ENCODE data around the gene PRDM16. TPM values are rescaled to one million over a fixed set of nuclear protein-coding genes. Genes with fewer than 3 reads are reported as not detected.

PRDM16 gene
- total RNA-seq, 1 experiment from 2014 or later, result 0.17 TPM

GRCh38 chr1:3139871-3140361 is 70.9 kb downstream of the PRDM16 start:
- H3K23me2 ChIP-seq (ENCODE audit: insufficient read length, low read depth, low read length, poor library complexity, severe bottlenecking), result no peaks in the 10 kb centered on the region
- DNase-seq, result no peak
- no peak overlapping the region for H2AFZ ChIP-seq (ENCODE audit: low read length)
- no peaks in the 10 kb centered on the region for H3K79me1 ChIP-seq (ENCODE audit: insufficient read depth, low read depth, low read length, poor library complexity, severe bottlenecking)
- H3K4me2 ChIP-seq (ENCODE audit: insufficient read depth, insufficient read length, low read length), result no peak overlapping the region
- H3K56ac ChIP-seq (ENCODE audit: insufficient read length, low read depth, low read length), result no peak overlapping the region
- WGBS (ENCODE audit: extremely low coverage, insufficient read length, low lambda C conversion rate), result no CpG with 5 or more reads among the region's 26 CpGs
- H3K27me3 ChIP-seq (ENCODE audit: insufficient read depth, low read length), result no peaks in the 10 kb centered on the region
- H3T11ph ChIP-seq (ENCODE audit: low read length), result no peak overlapping the region
- Mint-ChIP-seq H3K9me3 (no peaks in the 10 kb centered on the region; a peak in 1 of 5 replicates), H3K36me3 (ENCODE audit: insufficient read depth in 1 of 3, low read depth in 3 of 3) (no peaks in the 10 kb centered on the region), H3K27me3 (ENCODE audit: low read depth) (peaks cover 1% of the 10 kb centered on the region; the same call in 1 of the 2 replicates), H3K4me3 (no peak overlapping the region), H3K27ac (no peak overlapping the region), H3K4me1 (peaks cover 0 to 7% of the 10 kb centered on the region in 2 experiments; a peak in 3 of 4 replicates)
- TF ChIP-seq CTCF (conservative IDR thresholded peaks at IDR 0.05), result no peak
- H3K4me1 ChIP-seq (ENCODE audit: insufficient read depth, low read length), result no peaks in the 10 kb centered on the region
- H2BK5ac ChIP-seq (ENCODE audit: insufficient read length, low read length), result no peak overlapping the region
- no peak overlapping the region for H3K23ac ChIP-seq (ENCODE audit: insufficient read length, low read depth, low read length)
- no peak overlapping the region for H3K9ac ChIP-seq (ENCODE audit: extremely low read depth, insufficient read length, low read length)
- H2BK120ac ChIP-seq (ENCODE audit: low read depth, low read length, poor library complexity, severe bottlenecking), result no peak overlapping the region
- no peak overlapping the region for H2BK20ac ChIP-seq (ENCODE audit: low read depth, low read length, poor library complexity, severe bottlenecking)
- no peak overlapping the region for H3K27ac ChIP-seq (ENCODE audit: insufficient read length, low read depth, low read length)
- H2BK15ac ChIP-seq (ENCODE audit: low read depth, low read length), result no peak overlapping the region
- H4K5ac ChIP-seq (ENCODE audit: insufficient read length, low read depth, low read length), result no peak overlapping the region
- H3K79me2 ChIP-seq (ENCODE audit: insufficient read depth, low read length), result no peaks in the 10 kb centered on the region
- H3K18ac ChIP-seq (ENCODE audit: insufficient read length, low read depth, low read length), result no peak overlapping the region
- H4K20me1 ChIP-seq (ENCODE audit: control insufficient read depth, insufficient read depth, insufficient read length), result no peaks in the 10 kb centered on the region
- no peak overlapping the region for H4K8ac ChIP-seq (replicated peaks; ENCODE audit: insufficient read length, low read depth, low read length)
- no peaks in the 10 kb centered on the region for H3K9me3 ChIP-seq (ENCODE audit: control insufficient read depth, low read depth, low read length)
- no peak overlapping the region for H4K91ac ChIP-seq (ENCODE audit: insufficient read length, low read depth, low read length)
- H3K4ac ChIP-seq (ENCODE audit: low read depth, low read length), result no peak overlapping the region
- H2BK12ac ChIP-seq (ENCODE audit: insufficient read length, low read depth, low read length), result no peak overlapping the region
- no peak overlapping the region for H2AK5ac ChIP-seq (ENCODE audit: insufficient read length, low read length)
- H3K14ac ChIP-seq (ENCODE audit: insufficient read depth, low read length), result no peak overlapping the region

Measured in H9 (cell line).